ENCODE measurements around the gene FXR1. TPM values are rescaled to one million over a fixed set of nuclear protein-coding genes. Genes with fewer than 3 reads are reported as not detected.
A peak's percentile ranks its signal among the peaks of the same experiment; 100 is the strongest.

The FXR1 gene
- total RNA-seq, 2 experiments from 2014 or later = 169 to 174 TPM

DNA sequence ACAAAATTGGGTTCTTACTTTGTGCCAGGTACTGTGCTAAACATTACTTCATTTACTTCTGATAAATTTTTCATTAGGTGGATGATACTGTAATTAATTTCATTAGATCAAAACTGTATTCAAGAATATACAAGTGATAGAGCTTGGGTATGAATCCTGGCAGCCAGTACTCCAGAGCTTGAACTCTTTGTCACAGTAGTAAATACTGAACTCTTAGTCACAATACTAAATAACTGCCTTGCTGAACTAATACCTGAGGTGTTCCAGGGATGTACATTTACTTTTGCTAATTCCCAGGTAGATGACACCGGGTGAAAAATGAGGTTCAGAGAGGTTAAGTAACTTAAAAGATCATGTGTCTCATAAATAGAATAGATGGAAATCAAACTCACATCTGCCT is 20.3 kb downstream of the FXR1 start:
- H3K4me1 Mint-ChIP-seq (ENCODE audit: low read depth) = peaks cover 41% of the 10 kb centered on the region
- POLR2A ChIA-PET = no interaction called here
- H3K4me3 Mint-ChIP-seq = no peak overlapping the region
- peaks cover 48% of the 10 kb centered on the region for H3K36me3 Mint-ChIP-seq (ENCODE audit: low read depth)
- TF ChIP-seq, protein P1, sequence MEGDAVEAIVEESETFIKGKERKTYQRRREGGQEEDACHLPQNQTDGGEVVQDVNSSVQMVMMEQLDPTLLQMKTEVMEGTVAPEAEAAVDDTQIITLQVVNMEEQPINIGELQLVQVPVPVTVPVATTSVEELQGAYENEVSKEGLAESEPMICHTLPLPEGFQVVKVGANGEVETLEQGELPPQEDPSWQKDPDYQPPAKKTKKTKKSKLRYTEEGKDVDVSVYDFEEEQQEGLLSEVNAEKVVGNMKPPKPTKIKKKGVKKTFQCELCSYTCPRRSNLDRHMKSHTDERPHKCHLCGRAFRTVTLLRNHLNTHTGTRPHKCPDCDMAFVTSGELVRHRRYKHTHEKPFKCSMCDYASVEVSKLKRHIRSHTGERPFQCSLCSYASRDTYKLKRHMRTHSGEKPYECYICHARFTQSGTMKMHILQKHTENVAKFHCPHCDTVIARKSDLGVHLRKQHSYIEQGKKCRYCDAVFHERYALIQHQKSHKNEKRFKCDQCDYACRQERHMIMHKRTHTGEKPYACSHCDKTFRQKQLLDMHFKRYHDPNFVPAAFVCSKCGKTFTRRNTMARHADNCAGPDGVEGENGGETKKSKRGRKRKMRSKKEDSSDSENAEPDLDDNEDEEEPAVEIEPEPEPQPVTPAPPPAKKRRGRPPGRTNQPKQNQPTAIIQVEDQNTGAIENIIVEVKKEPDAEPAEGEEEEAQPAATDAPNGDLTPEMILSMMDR (IDR thresholded peaks at IDR 0.05) = no peak
- H3K27me3 Mint-ChIP-seq = no peaks in the 10 kb centered on the region
- no peaks in the 10 kb centered on the region for H3K9me3 Mint-ChIP-seq
- no peak overlapping the region for H3K27ac Mint-ChIP-seq
- no peak for ATAC-seq
- intact Hi-C loops (cut with micrococcal nuclease) = no loop called here
- DNase-seq = no peak
- CTCF ChIA-PET = no interaction called here

DNA sequence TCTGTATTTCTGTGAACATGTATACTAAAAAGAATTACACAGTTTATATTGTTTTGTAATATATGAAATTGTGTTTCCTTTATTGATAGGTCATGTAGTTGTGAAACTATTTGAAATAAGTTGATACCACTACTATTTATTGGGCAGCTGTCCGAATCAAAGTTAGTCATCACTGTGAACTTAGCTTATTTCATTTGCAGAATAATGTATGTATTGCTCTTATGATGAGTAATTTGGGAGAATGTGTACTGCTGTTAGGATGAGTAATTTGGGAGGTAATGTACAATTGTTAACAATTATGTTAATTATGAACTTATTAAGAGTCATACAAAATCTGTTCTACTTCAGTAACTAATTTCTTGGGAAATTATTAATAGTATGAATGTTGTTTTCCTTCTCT is 22.2 kb downstream of the FXR1 start:
- POLR2A ChIA-PET = interaction anchor here (1.1 to 1.2 kb wide), 2 partner anchors 9 to 22 kb away, joined by 4 to 6 read pairs; partner anchors contain the start of gene FXR1
- Mint-ChIP-seq H3K9me3 (no peaks in the 10 kb centered on the region), H3K27me3 (no peaks in the 10 kb centered on the region), H3K27ac (no peak overlapping the region), H3K4me3 (no peak overlapping the region), H3K36me3 (ENCODE audit: low read depth) (peaks cover 45% of the 10 kb centered on the region), H3K4me1 (ENCODE audit: low read depth) (peaks cover 33% of the 10 kb centered on the region)
- ATAC-seq (no peak), DNase-seq (no peak)
- intact Hi-C loops (cut with micrococcal nuclease) = no loop called here
- CTCF ChIA-PET = interaction anchor here (0.9 to 1.2 kb wide), 2 partner anchors 22 to 23 kb away, joined by 3 to 5 read pairs; no protein-coding TSS in a partner anchor
- TF ChIP-seq, protein P1 (IDR thresholded peaks at IDR 0.05) = no peak

DNA sequence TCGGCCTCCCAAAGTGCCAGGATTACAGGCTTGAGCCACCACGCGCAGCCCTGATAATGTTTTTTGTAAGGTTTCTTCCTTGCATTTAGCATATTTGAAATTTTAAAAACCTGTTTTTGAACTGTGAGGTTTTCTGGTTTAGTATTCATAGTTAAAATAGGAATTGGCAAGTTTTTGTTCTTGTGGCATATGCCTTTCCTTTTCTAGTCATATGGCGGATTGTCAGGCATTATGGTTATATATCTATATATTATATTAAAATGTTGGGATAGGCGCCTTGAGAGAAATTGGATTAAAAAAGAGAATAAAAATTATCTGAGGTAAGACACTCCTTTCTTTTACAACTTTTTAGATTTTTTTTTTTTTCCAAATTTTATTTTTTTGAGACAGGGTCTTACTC is 28.4 kb downstream of the FXR1 start:
- POLR2A ChIA-PET = no interaction called here
- Mint-ChIP-seq H3K27me3 (no peaks in the 10 kb centered on the region), H3K27ac (no peak overlapping the region), H3K36me3 (ENCODE audit: low read depth) (peaks cover 49% of the 10 kb centered on the region), H3K4me3 (no peak overlapping the region), H3K9me3 (no peaks in the 10 kb centered on the region), H3K4me1 (ENCODE audit: low read depth) (peaks cover 8% of the 10 kb centered on the region)
- ATAC-seq = no peak
- CTCF ChIA-PET = no interaction called here
- intact Hi-C loops (cut with micrococcal nuclease) = no loop called here
- TF ChIP-seq, protein P1 (IDR thresholded peaks at IDR 0.05) = no peak
- no peak for DNase-seq

DNA sequence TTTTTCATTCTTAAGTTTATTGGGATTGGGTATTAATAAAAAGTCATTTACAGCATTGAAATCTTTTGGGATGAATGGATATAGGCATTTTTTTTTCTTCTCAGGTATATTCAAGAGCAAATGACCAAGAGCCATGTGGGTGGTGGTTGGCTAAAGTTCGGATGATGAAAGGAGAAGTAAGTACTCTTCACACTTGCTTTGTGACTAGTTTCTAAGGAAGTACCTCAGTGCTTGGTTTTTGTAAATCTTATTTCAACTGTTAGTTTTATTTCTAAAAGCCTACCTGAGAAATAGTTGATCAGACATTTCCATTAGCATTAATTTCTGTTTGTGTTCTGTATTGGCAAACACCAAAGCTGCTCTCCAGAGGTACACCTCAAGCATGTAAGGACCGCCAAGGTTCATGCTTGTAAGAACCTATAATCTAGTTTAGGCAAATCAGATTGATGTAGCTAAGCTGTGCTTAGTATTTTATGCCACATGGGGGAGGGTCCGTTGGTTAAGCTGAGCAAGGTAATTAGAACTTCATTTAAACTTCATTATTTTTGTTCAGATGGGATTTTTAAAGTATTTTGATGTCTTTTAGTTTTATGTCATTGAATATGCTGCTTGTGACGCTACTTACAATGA is 35.4 kb downstream of the FXR1 start:
- POLR2A ChIA-PET = interaction anchor here (0.6 kb wide), 1 partner anchor 664 kb away, joined by 3 read pairs; no protein-coding TSS in a partner anchor
- H3K27me3 Mint-ChIP-seq = no peaks in the 10 kb centered on the region
- peak overlapping the region; percentile 57 for H3K27ac Mint-ChIP-seq
- DNase-seq = no peak
- CTCF ChIA-PET = interaction anchor here (1.0 kb wide), 1 partner anchor 33 kb away, joined by 3 read pairs; no protein-coding TSS in a partner anchor
- peaks cover 44% of the 10 kb centered on the region for H3K36me3 Mint-ChIP-seq (ENCODE audit: low read depth)
- H3K4me3 Mint-ChIP-seq = no peak overlapping the region
- TF ChIP-seq, protein P1 (IDR thresholded peaks at IDR 0.05) = no peak
- no peaks in the 10 kb centered on the region for H3K9me3 Mint-ChIP-seq
- intact Hi-C loops (cut with micrococcal nuclease) = no loop called here
- peaks cover 7% of the 10 kb centered on the region for H3K4me1 Mint-ChIP-seq (ENCODE audit: low read depth)
- no peak for ATAC-seq

DNA sequence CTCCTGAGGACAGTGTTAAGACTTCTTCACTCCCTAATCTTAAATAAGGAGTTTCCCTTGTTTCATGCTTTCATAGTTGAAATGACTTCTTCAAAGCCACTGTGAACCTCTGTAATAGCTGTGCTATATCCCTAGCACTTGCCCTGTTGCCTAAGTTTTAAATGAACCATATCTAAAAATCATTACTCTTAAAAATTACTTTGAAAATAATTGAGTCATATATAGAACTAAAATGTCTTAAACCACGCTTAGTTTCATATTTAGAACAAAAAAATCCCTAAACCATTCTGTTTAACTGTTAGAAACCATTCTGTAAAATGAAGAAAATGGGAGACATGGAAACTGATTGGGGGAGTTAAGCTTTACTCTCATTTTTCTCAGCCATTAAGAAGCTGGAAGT is 47.2 kb downstream of the FXR1 start:
- ATAC-seq (peak; percentile 76), DNase-seq (no peak)
- no peaks in the 10 kb centered on the region for H3K27me3 Mint-ChIP-seq
- H3K4me1 Mint-ChIP-seq (ENCODE audit: low read depth) = peaks cover 25% of the 10 kb centered on the region
- intact Hi-C loops (cut with micrococcal nuclease) = no loop called here
- ChIA-PET POLR2A (no interaction called here), CTCF (interaction anchor here (0.7 to 1.8 kb wide), 3 partner anchors 10 to 447 kb away, joined by 3 to 4 read pairs (median 4); partner anchors contain the start of gene FXR1)
- H3K36me3 Mint-ChIP-seq (ENCODE audit: low read depth) = peaks cover 61% of the 10 kb centered on the region
- peak overlapping the region; percentile 83 for H3K27ac Mint-ChIP-seq
- no peaks in the 10 kb centered on the region for H3K9me3 Mint-ChIP-seq
- TF ChIP-seq, protein P1 (IDR thresholded peaks at IDR 0.05) = no peak
- H3K4me3 Mint-ChIP-seq = no peak overlapping the region

Data from activated CD8-positive, alpha-beta T cell treated with anti-CD3 and anti-CD28 coated beads for 36 hours (primary cell).